HG03045 (cell line): ENCODE results near the gene SIGLEC11.
"Not testable (repeated sequence)": the region's sequence is repeated elsewhere in the genome, so short reads cannot be mapped to it uniquely, and the experiment has no call there.

ENCODE experiments used
- ATAC-seq: cut with Tn5 transposase; IDR thresholded peaks from one replicate; pipeline ENCODE4 v1.9.1; 2021; ENCODE audit warnings: mild to moderate bottlenecking, moderate library complexity; ENCODE audit not compliant: unreplicated experiment

Gene SIGLEC11

DNA sequence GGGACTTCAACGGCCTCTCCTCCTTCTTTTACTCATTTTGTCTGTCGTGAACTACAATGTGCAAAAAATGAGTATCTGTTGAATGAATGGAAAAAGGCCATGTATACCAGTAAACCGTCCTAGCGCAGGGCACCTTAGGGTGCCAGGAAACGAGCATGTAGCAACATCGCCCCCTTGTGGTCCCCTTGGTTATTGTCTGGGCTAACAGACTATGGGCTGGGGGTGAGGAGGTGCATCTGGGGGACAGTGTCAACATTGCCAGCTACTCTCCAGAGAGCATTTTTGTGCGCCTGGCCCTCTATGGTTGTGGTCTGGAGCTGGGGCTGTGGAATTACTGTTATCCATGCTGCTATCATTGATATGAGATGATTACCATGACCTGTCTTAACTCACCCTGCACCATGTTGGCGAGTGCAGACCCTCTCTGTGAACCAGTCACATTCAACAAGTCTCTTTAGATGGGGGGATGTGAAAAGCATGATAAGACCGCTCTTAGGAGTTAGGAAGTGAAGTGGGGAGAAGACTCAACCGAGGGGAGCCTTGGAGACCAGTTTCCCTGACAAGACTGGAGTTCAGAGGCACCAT, 22.8 kb upstream of the SIGLEC11 start:
- ATAC-seq, result no peak

DNA sequence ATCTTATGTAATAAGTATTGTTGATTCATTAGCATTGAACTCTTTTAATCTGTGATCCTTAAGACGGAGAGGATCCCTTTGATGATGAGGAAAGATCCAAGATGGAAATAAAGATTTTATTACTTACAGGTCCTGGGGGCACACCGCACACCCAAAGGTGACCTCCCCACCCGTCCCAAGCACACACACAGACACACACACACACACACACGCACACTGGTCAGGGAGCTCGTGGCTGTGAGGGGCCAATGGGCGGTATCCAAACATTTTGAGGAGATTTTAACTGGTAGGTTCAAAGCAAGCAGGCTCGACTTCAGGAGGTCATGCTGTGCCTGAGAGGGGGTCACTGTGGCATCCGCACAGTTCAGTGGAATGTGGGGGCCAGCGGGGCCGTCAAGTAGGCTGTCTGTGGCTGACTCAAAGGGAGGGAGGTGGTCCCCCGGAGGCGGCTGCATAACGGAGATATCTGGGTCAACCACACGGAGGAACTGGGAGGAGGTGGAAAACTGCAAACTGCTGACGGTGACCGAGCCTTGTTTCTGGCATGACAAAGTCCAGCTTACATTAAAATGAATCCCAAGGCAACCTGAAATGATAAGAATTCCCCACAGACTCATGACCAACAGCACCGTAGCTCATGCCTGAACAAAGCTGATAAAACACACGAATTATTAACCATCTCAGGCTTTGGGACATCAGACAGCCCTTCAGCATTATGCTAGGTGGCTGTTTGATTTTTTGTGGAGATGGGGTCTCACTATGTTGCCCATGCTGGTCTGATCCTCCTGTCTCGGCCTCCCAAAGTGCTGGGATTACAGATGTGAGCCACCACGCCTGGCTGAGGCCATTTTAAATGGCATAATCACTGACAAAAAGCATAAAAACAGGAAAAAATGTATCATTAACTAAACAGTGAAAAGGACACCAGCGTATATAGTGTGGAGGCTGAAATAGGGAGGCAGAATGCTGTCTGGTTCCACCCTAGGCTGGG, 20.9 kb upstream of the SIGLEC11 start:
- ATAC-seq, result no peak

- ATAC-seq, result no peak
Measured at GRCh38 chr19:49978324-49978723, 17.4 kb upstream of the SIGLEC11 start.

GRCh38 chr19:49977881-49978280, 16.9 kb upstream of the SIGLEC11 start:
- ATAC-seq, result no peak

- no peak for ATAC-seq
Measured at GRCh38 chr19:49977076-49977475, 16.1 kb upstream of the SIGLEC11 start.

DNA sequence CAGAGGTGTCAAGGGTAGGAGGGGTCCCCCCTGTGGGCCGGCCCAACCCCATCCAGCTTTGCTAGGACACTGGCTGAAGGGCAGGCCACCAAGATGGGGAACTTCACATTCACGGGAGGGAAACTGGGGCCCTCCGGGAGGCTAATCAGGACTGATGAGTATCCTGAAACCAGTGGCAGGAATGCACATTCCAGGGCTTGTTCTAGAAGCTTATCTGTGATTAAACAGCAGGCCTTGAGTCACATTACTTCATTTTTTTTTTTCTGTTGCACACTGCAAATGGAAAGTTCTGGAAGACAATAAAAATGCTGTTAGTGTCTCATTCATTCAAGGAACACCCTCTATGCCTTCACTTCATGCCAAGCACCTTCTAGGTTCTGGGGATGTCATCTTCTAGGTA, 15.5 kb upstream of the SIGLEC11 start:
- no peak for ATAC-seq

GRCh38 chr19:49975051-49975450, 14.1 kb upstream of the SIGLEC11 start:
- ATAC-seq, result no peak

GRCh38 chr19:49973987-49974386, 13.0 kb upstream of the SIGLEC11 start:
- no peak for ATAC-seq

- no peak for ATAC-seq
Measured at GRCh38 chr19:49972841-49973240, 11.9 kb upstream of the SIGLEC11 start.

- ATAC-seq, result no peak
Measured at GRCh38 chr19:49971991-49972411, 11.0 kb upstream of the SIGLEC11 start.

DNA sequence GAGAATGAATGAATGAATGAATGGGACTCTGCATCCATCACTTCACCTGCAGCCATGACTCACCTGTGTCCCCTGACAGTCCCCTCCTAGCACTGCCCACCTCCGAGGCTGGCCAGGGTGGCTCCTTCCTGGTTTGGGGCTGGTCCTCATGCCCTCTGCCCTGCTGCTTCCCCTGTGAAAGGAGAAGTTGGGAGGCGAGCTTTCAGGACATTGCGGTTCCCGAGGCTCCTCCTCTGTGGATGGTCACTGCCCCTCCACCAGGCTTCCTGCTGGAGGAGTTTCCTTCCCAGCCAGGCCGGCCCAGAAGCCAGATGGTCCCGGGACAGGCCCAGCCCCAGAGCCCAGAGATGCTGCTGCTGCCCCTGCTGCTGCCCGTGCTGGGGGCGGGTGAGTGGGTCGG, 8.4 kb upstream of the SIGLEC11 start:
- not testable (repeated sequence) for ATAC-seq

DNA sequence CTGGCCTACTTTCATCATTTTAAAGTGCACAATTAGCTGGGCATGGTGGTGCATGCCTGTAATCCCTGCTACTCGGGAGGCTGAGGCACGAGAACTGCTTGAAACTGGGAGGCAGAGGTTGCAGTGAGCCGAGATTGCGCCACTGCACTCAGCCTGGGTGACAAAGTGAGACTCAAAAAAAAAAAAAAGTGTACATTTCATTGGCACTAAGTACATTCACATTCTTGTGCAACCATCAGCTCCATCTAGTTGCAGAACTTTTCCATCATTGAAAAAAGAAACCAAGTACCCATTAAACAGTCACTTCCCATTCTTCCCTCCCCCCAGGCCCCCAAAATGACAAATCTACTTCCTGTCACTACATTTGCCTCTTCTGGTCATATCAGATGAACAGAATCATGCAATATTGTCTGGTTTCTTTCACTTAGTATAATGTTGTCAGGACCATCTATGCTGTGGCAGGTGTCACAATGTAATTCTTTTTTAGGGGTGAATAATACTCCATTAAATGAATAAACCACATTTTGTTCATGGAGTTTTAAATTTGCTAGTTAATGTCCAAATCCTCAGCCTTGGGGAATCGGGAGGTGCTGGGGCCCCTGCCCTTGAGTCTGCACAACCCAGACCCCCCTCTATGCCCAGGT, 7.4 kb upstream of the SIGLEC11 start:
- no peak for ATAC-seq

DNA sequence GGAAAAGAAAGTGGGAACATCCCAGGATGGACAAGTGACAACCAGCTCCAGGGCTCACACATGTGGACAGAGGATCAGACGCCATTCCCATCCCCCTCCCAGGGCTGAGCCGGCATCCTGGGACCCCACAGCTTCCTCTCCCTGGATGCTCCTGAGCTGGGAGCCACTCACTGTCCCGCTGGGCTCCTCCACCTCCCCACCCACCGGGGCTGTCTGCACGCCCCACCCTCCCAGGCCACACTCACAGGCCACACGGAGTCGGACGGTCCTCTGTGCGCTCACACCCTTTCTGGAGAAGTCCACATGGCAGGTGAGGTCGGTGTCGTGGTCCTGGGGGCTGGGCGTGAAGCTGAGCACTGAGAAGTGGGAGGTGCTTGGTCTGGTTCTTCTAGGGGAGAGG, 1.1 kb downstream of the SIGLEC11 start:
- not testable (repeated sequence) for ATAC-seq

DNA sequence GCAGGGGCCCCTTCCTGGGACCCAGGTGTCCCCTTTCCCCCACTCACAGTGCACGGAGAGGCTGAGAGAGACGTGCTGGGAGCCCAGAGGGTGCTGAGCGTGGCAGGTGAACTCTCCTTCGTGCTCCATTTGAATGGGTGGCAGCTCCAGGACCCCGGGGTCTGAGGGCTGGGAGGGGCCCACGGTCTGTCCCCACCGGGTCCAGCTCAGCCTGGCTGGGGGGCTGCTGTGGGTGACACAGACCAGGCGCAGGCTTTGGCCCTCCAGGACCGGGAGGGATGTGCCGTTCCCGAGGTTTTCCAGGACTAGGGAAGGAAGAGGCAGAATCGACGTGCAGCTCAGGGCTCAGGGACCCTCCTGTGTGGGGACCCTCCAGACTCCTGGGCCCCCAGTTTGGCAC, 2.4 kb downstream of the SIGLEC11 start:
- not testable (repeated sequence) for ATAC-seq

GRCh38 chr19:49958144-49958543, 2.8 kb downstream of the SIGLEC11 start:
- ATAC-seq, result not testable (repeated sequence)

- ATAC-seq, result no peak
Measured at GRCh38 chr19:49957262-49957915, 3.6 kb downstream of the SIGLEC11 start.

DNA sequence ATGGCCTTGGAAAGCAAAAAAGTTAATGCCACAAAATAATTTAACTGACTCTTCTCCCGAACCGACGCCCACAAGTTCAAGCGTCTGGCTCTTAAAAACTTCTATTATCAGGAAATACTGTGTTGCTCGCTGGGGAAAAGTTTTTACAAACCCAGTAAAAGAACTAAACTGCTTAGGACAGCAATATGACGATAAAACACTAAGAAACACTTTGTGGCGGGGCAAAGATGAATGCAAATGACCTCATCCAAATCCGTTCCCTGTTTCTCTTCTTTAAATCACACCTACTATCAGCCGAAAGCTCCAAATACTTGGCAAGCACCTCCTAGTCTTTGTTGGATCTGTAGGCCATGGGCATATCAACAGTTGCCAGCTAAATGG, 4.9 kb downstream of the SIGLEC11 start:
- no peak for ATAC-seq

- ATAC-seq, result no peak
Measured at GRCh38 chr19:49954933-49955332, 6.0 kb downstream of the SIGLEC11 start.

GRCh38 chr19:49954092-49954829, 6.7 kb downstream of the SIGLEC11 start:
- no peak for ATAC-seq

DNA sequence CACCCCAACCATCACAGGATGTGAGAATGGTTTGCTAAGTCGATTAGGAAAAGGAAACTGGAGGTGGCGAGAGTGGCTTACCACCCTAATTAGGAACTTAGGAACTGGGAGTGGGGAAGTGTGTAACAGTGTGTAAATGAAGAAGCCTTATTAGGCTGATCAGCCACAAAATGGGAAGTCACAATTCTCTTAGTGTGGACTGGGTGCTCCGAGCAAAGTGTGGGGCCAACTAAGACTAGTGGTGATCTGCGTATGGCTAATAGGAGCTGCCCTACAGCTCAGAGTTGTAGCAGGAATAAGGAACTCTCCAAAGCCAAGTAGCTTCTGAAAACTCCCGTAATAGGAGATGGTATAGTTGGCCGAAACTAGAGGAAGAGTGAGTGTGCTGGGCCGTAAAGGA, 7.6 kb downstream of the SIGLEC11 start:
- ATAC-seq, result no peak

GRCh38 chr19:49952906-49953305, 8.1 kb downstream of the SIGLEC11 start:
- no peak for ATAC-seq
